ENCODE data around the gene TMEM245. TPM values are rescaled to one million over a fixed set of nuclear protein-coding genes. Genes with fewer than 3 reads are reported as not detected.

Gene TMEM245
- total and polyA plus RNA-seq, 2 experiments from 2014 or later, result 20.8 to 30.2 TPM

- no peaks in the 10 kb centered on the region for H3F3A ChIP-seq (ENCODE audit: insufficient read depth)
- 76 to 83% methylated on average over 3 of the region's 3 CpGs for WGBS, 2 experiments (ENCODE audit: low coverage in 1 of 2, low lambda C conversion rate in 2 of 2, missing lambda C conversion rate in 2 of 2)
- no peak overlapping the region for H3K9ac ChIP-seq
- peaks cover 22% of the 10 kb centered on the region for H3K27me3 ChIP-seq (replicated peaks; ENCODE audit: insufficient read depth)
- H4K20me1 ChIP-seq (ENCODE audit: insufficient read depth), result no peaks in the 10 kb centered on the region
- in situ Hi-C loops (cut with MboI), result no loop called here
- H3K4me1 ChIP-seq (ENCODE audit: insufficient read depth), result no peaks in the 10 kb centered on the region
- no peak overlapping the region for H2AFZ ChIP-seq
- no peaks in the 10 kb centered on the region for H3K9me2 ChIP-seq (ENCODE audit: insufficient read depth)
- TF ChIP-seq EZH2 (IDR thresholded peaks at IDR 0.05; ENCODE audit: insufficient read depth, poor library complexity, severe bottlenecking) (no peak), EZH2phosphoT487 (IDR thresholded peaks at IDR 0.05; ENCODE audit: insufficient read depth, low read depth) (no peak)
- H3K79me2 ChIP-seq (ENCODE audit: insufficient read depth), result no peaks in the 10 kb centered on the region
- H3K9me3 ChIP-seq (ENCODE audit: low read depth), result no peaks in the 10 kb centered on the region
- H3K27ac ChIP-seq, result no peak overlapping the region
- DNase-seq, result no peak
- no peak overlapping the region for H3K4me2 ChIP-seq (ENCODE audit: unreplicated experiment)
- no peaks in the 10 kb centered on the region for H3K36me3 ChIP-seq (ENCODE audit: low read depth)
- H3K4me3 ChIP-seq, result no peak overlapping the region
Measured at GRCh38 chr9:109150925-109151545, 31.3 kb upstream of the TMEM245 start.

GRCh38 chr9:109149722-109150121 lies 30.0 kb upstream of the TMEM245 start:
- H2AFZ ChIP-seq, result no peak overlapping the region
- peaks cover 22% of the 10 kb centered on the region for H3K27me3 ChIP-seq (replicated peaks; ENCODE audit: insufficient read depth)
- H3K79me2 ChIP-seq (ENCODE audit: insufficient read depth), result no peaks in the 10 kb centered on the region
- in situ Hi-C loops (cut with MboI), result no loop called here
- no peak overlapping the region for H3K27ac ChIP-seq
- H3F3A ChIP-seq (ENCODE audit: insufficient read depth), result no peaks in the 10 kb centered on the region
- H3K4me3 ChIP-seq, result no peak overlapping the region
- H3K9ac ChIP-seq, result no peak overlapping the region
- no peaks in the 10 kb centered on the region for H3K36me3 ChIP-seq (ENCODE audit: low read depth)
- H4K20me1 ChIP-seq (ENCODE audit: insufficient read depth), result no peaks in the 10 kb centered on the region
- no peak overlapping the region for H3K4me2 ChIP-seq (ENCODE audit: unreplicated experiment)
- TF ChIP-seq EZH2phosphoT487 (IDR thresholded peaks at IDR 0.05; ENCODE audit: insufficient read depth, low read depth), result no peak
- no peak for TF ChIP-seq EZH2 (IDR thresholded peaks at IDR 0.05; ENCODE audit: insufficient read depth, poor library complexity, severe bottlenecking)
- no peaks in the 10 kb centered on the region for H3K9me3 ChIP-seq (ENCODE audit: low read depth)
- DNase-seq, result no peak
- 71 to 76% methylated on average over 4 of the region's 4 CpGs for WGBS, 2 experiments (ENCODE audit: low coverage in 1 of 2, low lambda C conversion rate in 2 of 2, missing lambda C conversion rate in 2 of 2)
- no peaks in the 10 kb centered on the region for H3K4me1 ChIP-seq (ENCODE audit: insufficient read depth)
- H3K9me2 ChIP-seq (ENCODE audit: insufficient read depth), result no peaks in the 10 kb centered on the region

GRCh38 chr9:109149089-109149488 lies 29.3 kb upstream of the TMEM245 start:
- H3K4me1 ChIP-seq (ENCODE audit: insufficient read depth), result no peaks in the 10 kb centered on the region
- in situ Hi-C loops (cut with MboI), result no loop called here
- H3K36me3 ChIP-seq (ENCODE audit: low read depth), result no peaks in the 10 kb centered on the region
- no peaks in the 10 kb centered on the region for H3F3A ChIP-seq (ENCODE audit: insufficient read depth)
- no peaks in the 10 kb centered on the region for H4K20me1 ChIP-seq (ENCODE audit: insufficient read depth)
- H3K27me3 ChIP-seq (replicated peaks; ENCODE audit: insufficient read depth), result peaks cover 22% of the 10 kb centered on the region
- no peaks in the 10 kb centered on the region for H3K9me3 ChIP-seq (ENCODE audit: low read depth)
- no peak for DNase-seq
- H3K4me2 ChIP-seq (ENCODE audit: unreplicated experiment), result no peak overlapping the region
- H3K9me2 ChIP-seq (ENCODE audit: insufficient read depth), result no peaks in the 10 kb centered on the region
- no peak overlapping the region for H3K27ac ChIP-seq
- no peak overlapping the region for H3K9ac ChIP-seq
- H2AFZ ChIP-seq, result no peak overlapping the region
- H3K79me2 ChIP-seq (ENCODE audit: insufficient read depth), result no peaks in the 10 kb centered on the region
- 53 to 57% methylated on average over 5 of the region's 5 CpGs for WGBS, 2 experiments (ENCODE audit: low coverage in 1 of 2, low lambda C conversion rate in 2 of 2, missing lambda C conversion rate in 2 of 2)
- TF ChIP-seq EZH2 (IDR thresholded peaks at IDR 0.05; ENCODE audit: insufficient read depth, poor library complexity, severe bottlenecking), result no peak
- TF ChIP-seq EZH2phosphoT487 (IDR thresholded peaks at IDR 0.05; ENCODE audit: insufficient read depth, low read depth), result no peak
- no peak overlapping the region for H3K4me3 ChIP-seq

- Histone ChIP-seq H3K27me3 (replicated peaks; ENCODE audit: insufficient read depth) (peaks cover 22% of the 10 kb centered on the region), H4K20me1 (ENCODE audit: insufficient read depth) (no peaks in the 10 kb centered on the region), H3K27ac (no peak overlapping the region), H3K4me2 (ENCODE audit: unreplicated experiment) (no peak overlapping the region), H3K9ac (no peak overlapping the region), H3K4me1 (ENCODE audit: insufficient read depth) (no peaks in the 10 kb centered on the region), H3K9me2 (ENCODE audit: insufficient read depth) (no peaks in the 10 kb centered on the region), H3K9me3 (ENCODE audit: low read depth) (no peaks in the 10 kb centered on the region), H3K36me3 (ENCODE audit: low read depth) (no peaks in the 10 kb centered on the region), H3F3A (ENCODE audit: insufficient read depth) (no peaks in the 10 kb centered on the region), H2AFZ (no peak overlapping the region), H3K4me3 (no peak overlapping the region), H3K79me2 (ENCODE audit: insufficient read depth) (no peaks in the 10 kb centered on the region)
- DNase-seq, result no peak
- in situ Hi-C loops (cut with MboI), result no loop called here
- no peak for TF ChIP-seq EZH2 (IDR thresholded peaks at IDR 0.05; ENCODE audit: insufficient read depth, poor library complexity, severe bottlenecking)
- WGBS, 2 experiments (ENCODE audit: low coverage in 1 of 2, low lambda C conversion rate in 2 of 2, missing lambda C conversion rate in 2 of 2), result 71 to 83% methylated on average over 6 of the region's 6 CpGs
Measured at GRCh38 chr9:109145051-109145450, 25.3 kb upstream of the TMEM245 start.

Data from GM23248 (cell line).